PC-3 (cell line): ENCODE results near the gene PLOD3. TPM values are rescaled to one million over a fixed set of nuclear protein-coding genes. Genes with fewer than 3 reads are reported as not detected.

Source experiments
- ATAC-seq: fragments of 200-7000 bp; cut with Tn5 transposase; 2 replicates; pipeline ENCODE4 v1.9.1; 2020; ENCODE audit warnings: mild to moderate bottlenecking, moderate library complexity
- BruUV-seq: library from RNA; stranded (reverse); fragments of 400-500 nt; replicated peaks from 2 replicates; lab custom pipeline; 2021; lab: Mats Ljungman, UMichigan
- CTCF ChIA-PET: fragments of 300-600 bp; sonication (Branson Sonifier 250); formaldehyde crosslinking; loops from one replicate; lab custom pipeline; 2022; ENCODE audit warnings: antibody characterized with exemption; lab: Charles Lee
- POLR2A ChIA-PET: fragments of 300-600 bp; sonication (Branson Sonifier 250); formaldehyde crosslinking; loops from one replicate; lab custom pipeline; 2022; ENCODE audit warnings: antibody characterized with exemption; ENCODE audit not compliant: unreplicated experiment; lab: Charles Lee
- DNase-seq: peaks from one replicate; pipeline ENCODE4 v3.0.0-alpha.2; 2015
- H2AFZ ChIP-seq: fragments of 300-600 bp; sonication (generic); 2 replicates; pipeline ENCODE4 v1.6.0; 2016; ENCODE audit warnings: antibody characterized with exemption, low read length
- H3F3A ChIP-seq: fragments of 300-600 bp; sonication (generic); one replicate; pipeline ENCODE4 v1.6.0; 2017; ENCODE audit warnings: antibody characterized with exemption, low read length, control low read depth, mild to moderate bottlenecking; ENCODE audit not compliant: unreplicated experiment
- H3K27ac ChIP-seq: fragments of 300-600 bp; sonication (generic); 2 replicates; pipeline ENCODE4 v1.5.1; 2016; ENCODE audit warnings: mild to moderate bottlenecking, low read length
- H3K27me3 ChIP-seq: fragments of 300-600 bp; sonication (generic); 2 replicates; pipeline ENCODE4 v1.6.1; 2016; ENCODE audit warnings: low read length, mixed read lengths
- H3K36me3 ChIP-seq: fragments of 300-600 bp; sonication (generic); 2 replicates; pipeline ENCODE4 v1.6.1; 2016; ENCODE audit warnings: low read depth, mixed run types, low read length, mixed read lengths
- H3K4me1 ChIP-seq: fragments of 300-600 bp; sonication (generic); 2 replicates; pipeline ENCODE4 v1.5.1; 2016; ENCODE audit warnings: low read length; ENCODE audit not compliant: insufficient read depth
- H3K4me2 ChIP-seq: fragments of 300-600 bp; sonication (generic); 2 replicates; pipeline ENCODE4 v1.6.0; 2016; ENCODE audit warnings: low read length
- H3K4me3 ChIP-seq: fragments of 300-600 bp; sonication (generic); 2 replicates; pipeline ENCODE4 v1.5.1; 2016; ENCODE audit warnings: mild to moderate bottlenecking, low read length, mixed read lengths
- H3K79me2 ChIP-seq: fragments of 300-600 bp; sonication (generic); 2 replicates; pipeline ENCODE4 v1.6.1; 2017; ENCODE audit warnings: low read length, mixed read lengths
- H3K9ac ChIP-seq: fragments of 300-600 bp; sonication (generic); 2 replicates; pipeline ENCODE4 v1.6.0; 2016; ENCODE audit warnings: mild to moderate bottlenecking, low read length
- H3K9me2 ChIP-seq: fragments of 300-600 bp; sonication (generic); replicated peaks from 2 replicates; pipeline ENCODE4 v1.6.1; 2016; ENCODE audit warnings: mixed run types, low read length, mixed read lengths
- H3K9me3 ChIP-seq: fragments of 300-600 bp; sonication (generic); 2 replicates; pipeline ENCODE4 v1.6.1; 2016; ENCODE audit warnings: low read length, mixed read lengths
- H4K20me1 ChIP-seq: fragments of 300-600 bp; sonication (generic); 2 replicates; pipeline ENCODE4 v1.6.1; 2016; ENCODE audit warnings: low read length, mixed read lengths
- EZH2 ChIP-seq: fragments of 300-600 bp; sonication (generic); IDR thresholded peaks from one replicate; pipeline ENCODE4 v1.6.1; 2017; ENCODE audit warnings: antibody characterized with exemption, mild to moderate bottlenecking, low read length; ENCODE audit not compliant: unreplicated experiment
- EZH2phosphoT487 ChIP-seq: fragments of 300-600 bp; sonication (generic); IDR thresholded peaks from 2 replicates; pipeline ENCODE4 v1.6.1; 2018; ENCODE audit warnings: mild to moderate bottlenecking, antibody characterized with exemption, low read length, borderline replicate concordance
- intact Hi-C: fragments of 100-400 bp; cut with micrococcal nuclease; formaldehyde crosslinking; loops from 2 replicates; pipeline ENCODE4 v1.9.0; 2023
- total RNA-seq: library from RNA; depleted of rRNA; stranded (reverse); fragments of >200 nt; gene quantifications from 2 replicates; pipeline ENCODE4 v1.2.3, GENCODE V29; 2014
- TF ChIP-seq, protein P1 (sequence below): fragments of 300-600 bp; sonication (generic); conservative IDR thresholded peaks from 2 replicates; pipeline ENCODE4 v1.5.1; 2017; ENCODE audit warnings: antibody characterized with exemption, low read depth, mild to moderate bottlenecking, low read length

PLOD3 gene
- total RNA-seq, 1 experiment from 2014 or later, result 66.6 TPM

DNA sequence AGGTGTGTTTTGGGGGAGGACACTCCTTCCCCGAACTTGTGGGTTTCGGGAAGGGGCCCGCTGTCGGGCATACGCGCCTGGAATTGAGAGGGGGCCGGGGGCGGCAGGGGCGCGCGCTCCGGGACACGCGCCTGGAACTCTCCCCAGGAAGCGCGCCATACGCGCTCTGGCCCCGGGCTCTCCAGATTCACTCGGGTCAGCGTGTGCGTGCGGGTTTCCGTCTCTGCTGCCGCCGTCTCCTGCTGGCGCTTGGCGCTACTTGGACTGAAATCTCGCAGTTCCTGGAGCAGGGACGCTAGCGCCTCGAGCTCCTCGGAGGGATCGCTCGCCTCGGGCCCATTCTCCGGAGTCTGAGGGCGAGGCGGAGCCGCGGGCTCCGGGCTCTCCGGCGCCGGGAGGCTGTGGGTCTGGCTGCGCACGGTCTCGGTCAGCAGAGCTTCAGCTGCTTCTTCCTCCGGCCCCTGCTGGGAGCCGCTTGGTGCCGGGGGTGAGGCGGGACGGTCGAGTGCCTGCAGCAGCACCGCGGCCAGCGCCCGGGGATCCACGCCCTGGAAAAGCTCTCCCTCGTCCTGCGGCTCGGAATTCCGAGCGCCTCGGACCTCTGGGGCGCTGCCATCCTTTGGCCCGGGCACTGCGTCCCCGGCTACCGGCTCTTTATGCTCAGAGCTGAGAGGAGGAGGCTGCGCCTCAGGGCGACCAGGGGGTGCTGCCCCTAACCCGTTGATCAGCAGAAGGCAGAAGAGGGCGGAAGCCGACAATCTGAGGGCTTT is 53.1 kb downstream of the PLOD3 start:
- H3K4me2 ChIP-seq, result peak overlapping the region; percentile 90
- peak; percentile 18 for ATAC-seq
- no peaks in the 10 kb centered on the region for H3K79me2 ChIP-seq
- H3F3A ChIP-seq, result no peaks in the 10 kb centered on the region
- H2AFZ ChIP-seq, result no peak overlapping the region; the same call in 1 of the 2 replicates
- BruUV-seq, result no TSS peak
- peak overlapping the region; percentile 67 for H3K4me3 ChIP-seq
- H3K27me3 ChIP-seq, result peaks cover 28% of the 10 kb centered on the region
- peak; percentile 56 for DNase-seq
- intact Hi-C loops, result no loop called here
- peaks cover 61% of the 10 kb centered on the region for H3K4me1 ChIP-seq
- ChIA-PET POLR2A (no interaction called here), CTCF (interaction anchor here (2.0 kb wide), 1 partner anchor 20 kb away, joined by 9 read pairs; no protein-coding TSS in a partner anchor)
- no peaks in the 10 kb centered on the region for H3K9me3 ChIP-seq
- no peaks in the 10 kb centered on the region for H4K20me1 ChIP-seq
- no peak overlapping the region for H3K9ac ChIP-seq
- TF ChIP-seq EZH2 (no peak), EZH2phosphoT487 (no peak)
- TF ChIP-seq, protein P1, sequence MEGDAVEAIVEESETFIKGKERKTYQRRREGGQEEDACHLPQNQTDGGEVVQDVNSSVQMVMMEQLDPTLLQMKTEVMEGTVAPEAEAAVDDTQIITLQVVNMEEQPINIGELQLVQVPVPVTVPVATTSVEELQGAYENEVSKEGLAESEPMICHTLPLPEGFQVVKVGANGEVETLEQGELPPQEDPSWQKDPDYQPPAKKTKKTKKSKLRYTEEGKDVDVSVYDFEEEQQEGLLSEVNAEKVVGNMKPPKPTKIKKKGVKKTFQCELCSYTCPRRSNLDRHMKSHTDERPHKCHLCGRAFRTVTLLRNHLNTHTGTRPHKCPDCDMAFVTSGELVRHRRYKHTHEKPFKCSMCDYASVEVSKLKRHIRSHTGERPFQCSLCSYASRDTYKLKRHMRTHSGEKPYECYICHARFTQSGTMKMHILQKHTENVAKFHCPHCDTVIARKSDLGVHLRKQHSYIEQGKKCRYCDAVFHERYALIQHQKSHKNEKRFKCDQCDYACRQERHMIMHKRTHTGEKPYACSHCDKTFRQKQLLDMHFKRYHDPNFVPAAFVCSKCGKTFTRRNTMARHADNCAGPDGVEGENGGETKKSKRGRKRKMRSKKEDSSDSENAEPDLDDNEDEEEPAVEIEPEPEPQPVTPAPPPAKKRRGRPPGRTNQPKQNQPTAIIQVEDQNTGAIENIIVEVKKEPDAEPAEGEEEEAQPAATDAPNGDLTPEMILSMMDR, result no peak
- peaks cover 2% of the 10 kb centered on the region; the same call in 1 of the 2 replicates for H3K36me3 ChIP-seq
- H3K27ac ChIP-seq, result no peak overlapping the region
- H3K9me2 ChIP-seq, result no peaks in the 10 kb centered on the region

GRCh38 chr7:101163279-101164070 is 53.9 kb downstream of the PLOD3 start:
- Histone ChIP-seq H4K20me1 (no peaks in the 10 kb centered on the region), H3F3A (no peaks in the 10 kb centered on the region), H3K9me2 (no peaks in the 10 kb centered on the region), H3K9me3 (no peaks in the 10 kb centered on the region), H3K4me3 (peak overlapping the region; percentile 67), H3K4me1 (peaks cover 58% of the 10 kb centered on the region), H3K79me2 (no peaks in the 10 kb centered on the region), H3K36me3 (peaks cover 3% of the 10 kb centered on the region; the same call in 1 of the 2 replicates), H3K4me2 (peak overlapping the region; percentile 90), H3K27ac (no peak overlapping the region), H2AFZ (peak overlapping the region; percentile 55; the same call in 1 of the 2 replicates), H3K9ac (peak overlapping the region; percentile 37; the same call in 1 of the 2 replicates), H3K27me3 (peaks cover 28% of the 10 kb centered on the region)
- no TSS peak for BruUV-seq
- ATAC-seq (peak; percentile 23), DNase-seq (peak; percentile 47)
- no peak for TF ChIP-seq EZH2phosphoT487
- TF ChIP-seq EZH2, result no peak
- TF ChIP-seq, protein P1, result no peak
- ChIA-PET CTCF (interaction anchor here (0.8 to 2.0 kb wide), 2 partner anchors 19 to 490 kb away, joined by 5 to 9 read pairs; partner anchors contain the start of gene GNB2), POLR2A (no interaction called here)
- intact Hi-C loops, result no loop called here
